Measurements from ENCODE around the gene ADAMTS14. TPM values are rescaled to one million over a fixed set of nuclear protein-coding genes. Genes with fewer than 3 reads are reported as not detected.

Gene ADAMTS14
- total and polyA plus RNA-seq, 11 donors, result 0.11 to 3.8 (median 0.37) TPM; not detected in 1

- Histone ChIP-seq H3K4me3 (no peak overlapping the region), H3K36me3 (no peaks in the 10 kb centered on the region), H3K27ac (no peak overlapping the region), H3K9me3 (peaks cover 0 to 4% (median 0%) of the 10 kb centered on the region in 12 donors), H3K27me3 (no peaks in the 10 kb centered on the region), H3K4me1 (peaks cover 0 to under 1% (median 0%) of the 10 kb centered on the region in 12 donors)
- ATAC-seq, result no peak
- no peak for DNase-seq
- TF ChIP-seq, protein P1, sequence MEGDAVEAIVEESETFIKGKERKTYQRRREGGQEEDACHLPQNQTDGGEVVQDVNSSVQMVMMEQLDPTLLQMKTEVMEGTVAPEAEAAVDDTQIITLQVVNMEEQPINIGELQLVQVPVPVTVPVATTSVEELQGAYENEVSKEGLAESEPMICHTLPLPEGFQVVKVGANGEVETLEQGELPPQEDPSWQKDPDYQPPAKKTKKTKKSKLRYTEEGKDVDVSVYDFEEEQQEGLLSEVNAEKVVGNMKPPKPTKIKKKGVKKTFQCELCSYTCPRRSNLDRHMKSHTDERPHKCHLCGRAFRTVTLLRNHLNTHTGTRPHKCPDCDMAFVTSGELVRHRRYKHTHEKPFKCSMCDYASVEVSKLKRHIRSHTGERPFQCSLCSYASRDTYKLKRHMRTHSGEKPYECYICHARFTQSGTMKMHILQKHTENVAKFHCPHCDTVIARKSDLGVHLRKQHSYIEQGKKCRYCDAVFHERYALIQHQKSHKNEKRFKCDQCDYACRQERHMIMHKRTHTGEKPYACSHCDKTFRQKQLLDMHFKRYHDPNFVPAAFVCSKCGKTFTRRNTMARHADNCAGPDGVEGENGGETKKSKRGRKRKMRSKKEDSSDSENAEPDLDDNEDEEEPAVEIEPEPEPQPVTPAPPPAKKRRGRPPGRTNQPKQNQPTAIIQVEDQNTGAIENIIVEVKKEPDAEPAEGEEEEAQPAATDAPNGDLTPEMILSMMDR (IDR thresholded peaks at IDR 0.05), result no peak
- no peak for TF ChIP-seq POLR2A (IDR thresholded peaks at IDR 0.05)
- 64 to 96% (median 68%) methylated on average over 2 to 3 of the region's 3 CpGs for WGBS, 4 donors
- intact Hi-C loops (cut with DNase I), result no loop called here
Measured at GRCh38 chr10:70647086-70647485, 25.2 kb upstream of the ADAMTS14 start.

DNA sequence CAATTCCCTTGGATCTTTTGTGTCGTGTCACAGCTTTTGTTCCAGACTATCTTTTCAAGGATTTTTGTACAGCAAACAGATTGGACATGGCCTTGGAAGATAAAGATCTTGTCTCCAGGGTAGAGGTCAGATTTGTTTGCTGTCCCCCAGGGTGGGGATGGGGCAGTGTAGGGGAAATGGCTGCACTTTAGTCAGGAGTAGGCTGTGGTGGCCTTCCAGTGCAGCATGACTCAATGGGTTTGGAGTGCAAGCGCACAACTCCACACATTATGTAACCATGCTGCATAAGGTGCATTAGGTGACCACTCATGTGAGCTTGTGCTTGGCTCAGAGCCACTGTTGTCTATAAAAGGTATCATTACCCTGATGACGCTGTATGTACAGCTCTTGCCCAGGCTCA, 23.9 kb upstream of the ADAMTS14 start:
- TF ChIP-seq POLR2A (IDR thresholded peaks at IDR 0.05), result no peak
- TF ChIP-seq, protein P1 (IDR thresholded peaks at IDR 0.05), result no peak
- no peaks in the 10 kb centered on the region for H3K27me3 ChIP-seq
- peaks cover 0 to 14% (median 9%) of the 10 kb centered on the region in 12 donors for H3K4me1 ChIP-seq
- intact Hi-C loops (cut with DNase I), result no loop called here
- H3K36me3 ChIP-seq, result no peaks in the 10 kb centered on the region
- 93 to 100% (median 95%) methylated on average over 3 of the region's 3 CpGs for WGBS, 4 donors
- no peak for ATAC-seq
- H3K4me3 ChIP-seq, result no peak overlapping the region
- H3K27ac ChIP-seq, result no peak overlapping the region
- H3K9me3 ChIP-seq, result peaks cover 0 to 4% (median 0%) of the 10 kb centered on the region in 12 donors
- DNase-seq, result no peak

DNA sequence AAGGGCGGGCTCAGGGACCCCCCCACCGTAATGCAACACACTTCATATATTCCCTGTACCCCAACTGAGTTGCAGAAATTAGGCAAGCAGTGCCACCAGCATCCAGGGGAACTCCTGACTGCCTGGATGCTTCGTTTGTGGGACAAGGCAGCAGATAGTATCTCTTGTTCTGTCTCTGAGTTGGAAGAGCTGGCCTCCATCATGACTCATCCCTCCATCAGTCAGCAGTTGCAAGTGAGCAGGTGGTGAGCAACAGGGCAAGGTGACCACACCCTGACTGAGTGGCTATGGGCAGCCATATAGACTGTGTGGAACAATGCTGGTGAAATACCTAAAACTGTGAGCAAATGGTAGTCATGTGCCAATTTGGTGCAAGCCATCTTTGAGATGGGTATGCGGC, 22.8 kb upstream of the ADAMTS14 start:
- 80 to 93% (median 81%) methylated on average over 2 to 4 of the region's 4 CpGs for whole genome bisulfite sequencing, 4 donors
- TF ChIP-seq, protein P1 (IDR thresholded peaks at IDR 0.05), result no peak
- no peak for TF ChIP-seq POLR2A (IDR thresholded peaks at IDR 0.05)
- Histone ChIP-seq H3K36me3 (no peaks in the 10 kb centered on the region), H3K27me3 (no peaks in the 10 kb centered on the region), H3K4me3 (no peak overlapping the region), H3K9me3 (peaks cover 0 to 4% (median 0%) of the 10 kb centered on the region in 12 donors), H3K4me1 (peaks cover 0 to 20% (median 14%) of the 10 kb centered on the region in 12 donors), H3K27ac (no peak overlapping the region)
- DNase-seq (no peak), ATAC-seq (no peak)
- intact Hi-C loops (cut with DNase I), result no loop called here

DNA sequence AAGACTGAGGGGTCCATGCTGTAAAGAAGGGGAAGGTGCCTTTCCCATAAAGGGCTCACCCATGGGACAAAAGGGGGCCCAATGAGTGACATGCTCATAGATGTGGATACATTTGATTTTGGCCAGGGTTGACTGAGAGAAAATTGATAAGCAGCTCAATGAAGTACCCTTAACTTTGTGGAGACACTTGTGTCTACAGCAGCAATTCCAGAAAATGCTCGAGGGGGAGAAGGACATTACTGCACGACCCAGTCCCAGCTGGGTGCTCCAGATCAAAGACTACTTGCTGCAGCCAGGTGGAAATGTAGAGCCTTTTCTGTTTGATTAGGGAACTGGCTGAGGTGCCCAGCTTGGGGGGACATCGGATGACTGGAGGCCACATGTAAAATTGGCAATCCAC, 22.2 kb upstream of the ADAMTS14 start:
- peaks cover 0 to 20% (median 14%) of the 10 kb centered on the region in 12 donors for H3K4me1 ChIP-seq
- H3K4me3 ChIP-seq, result no peak overlapping the region
- H3K36me3 ChIP-seq, result no peaks in the 10 kb centered on the region
- 85 to 95% (median 93%) methylated on average over 3 of the region's 3 CpGs for WGBS, 4 donors
- intact Hi-C loops (cut with DNase I), result loop anchor here in 1 of 10 donors (10.0 kb wide), 1 partner anchor 65 kb away; no protein-coding TSS in a partner anchor
- DNase-seq, result no peak
- TF ChIP-seq, protein P1 (IDR thresholded peaks at IDR 0.05), result no peak
- no peak for TF ChIP-seq POLR2A (IDR thresholded peaks at IDR 0.05)
- no peak for ATAC-seq
- no peak overlapping the region for H3K27ac ChIP-seq
- no peaks in the 10 kb centered on the region for H3K27me3 ChIP-seq
- H3K9me3 ChIP-seq, result peaks cover 0 to 4% (median 0%) of the 10 kb centered on the region in 12 donors
